Retina (tissue), 1 donor: ENCODE data around the gene MAP2K4.
"Not testable (repeated sequence)": the region's sequence is repeated elsewhere in the genome, so short reads cannot be mapped to it uniquely, and the experiment has no call there.

Experiments
- DNase-seq: peaks from one replicate; pipeline ENCODE4 v3.0.0-alpha.2; 2016

The MAP2K4 gene

GRCh38 chr17:12094336-12094735 lies 73.7 kb downstream of the MAP2K4 start:
- DNase-seq: no peak

- DNase-seq: no peak
These were observed 74.8 kb downstream of the MAP2K4 start for GRCh38 chr17:12095522-12095921.

GRCh38 chr17:12097326-12097725 lies 76.6 kb downstream of the MAP2K4 start:
- DNase-seq: no peak

GRCh38 chr17:12098568-12098967 lies 77.9 kb downstream of the MAP2K4 start:
- DNase-seq: no peak

GRCh38 chr17:12099412-12099811 lies 78.7 kb downstream of the MAP2K4 start:
- no peak for DNase-seq

- no peak for DNase-seq
These were observed 84.2 kb downstream of the MAP2K4 start for GRCh38 chr17:12104831-12105230.

- DNase-seq: no peak
These were observed 87.2 kb downstream of the MAP2K4 start for GRCh38 chr17:12107905-12108304.

- DNase-seq: no peak
These were observed 90.2 kb downstream of the MAP2K4 start for GRCh38 chr17:12110906-12111305.

GRCh38 chr17:12113156-12113555 lies 92.5 kb downstream of the MAP2K4 start:
- DNase-seq: no peak

GRCh38 chr17:12114686-12115418 lies 94.2 kb downstream of the MAP2K4 start:
- no peak for DNase-seq

- no peak for DNase-seq
These were observed 95.5 kb downstream of the MAP2K4 start for GRCh38 chr17:12116143-12116542.

GRCh38 chr17:12118617-12119016 lies 97.9 kb downstream of the MAP2K4 start:
- DNase-seq: no peak

- no peak for DNase-seq
These were observed 101.4 kb downstream of the MAP2K4 start for GRCh38 chr17:12122075-12122474.

- DNase-seq: no peak
These were observed 106.5 kb downstream of the MAP2K4 start for GRCh38 chr17:12127177-12127576.

GRCh38 chr17:12127667-12128066 lies 107.0 kb downstream of the MAP2K4 start:
- no peak for DNase-seq

GRCh38 chr17:12128946-12129345 lies 108.3 kb downstream of the MAP2K4 start:
- no peak for DNase-seq

- no peak for DNase-seq
These were observed 112.5 kb downstream of the MAP2K4 start for GRCh38 chr17:12133183-12133582.

- DNase-seq: no peak
These were observed 113.4 kb downstream of the MAP2K4 start for GRCh38 chr17:12134101-12134500.

- DNase-seq: no peak
These were observed 113.9 kb downstream of the MAP2K4 start for GRCh38 chr17:12134587-12134986.

GRCh38 chr17:12136243-12136642 lies 115.6 kb downstream of the MAP2K4 start:
- no peak for DNase-seq

GRCh38 chr17:12136646-12137045 lies 116.0 kb downstream of the MAP2K4 start:
- DNase-seq: no peak

- DNase-seq: no peak
These were observed 117.2 kb downstream of the MAP2K4 start for GRCh38 chr17:12137859-12138258.

GRCh38 chr17:12140685-12141084 lies 120.0 kb downstream of the MAP2K4 start:
- DNase-seq: no peak

- not testable (repeated sequence) for DNase-seq
These were observed 141.5 kb downstream of the MAP2K4 start for GRCh38 chr17:12162187-12162586.

- no peak for DNase-seq
These were observed 143.4 kb downstream of the MAP2K4 start for GRCh38 chr17:12164085-12164484.
